ENCODE measurements around the gene SEMA3A. TPM values are rescaled to one million over a fixed set of nuclear protein-coding genes. Genes with fewer than 3 reads are reported as not detected.
A peak's percentile ranks its signal among the peaks of the same experiment; 100 is the strongest.
"Not testable (repeated sequence)": the region's sequence is repeated elsewhere in the genome, so short reads cannot be mapped to it uniquely, and the experiment has no call there.

The SEMA3A gene
- total and polyA plus RNA-seq, 2 experiments from 2014 or later = 24.5 to 48.4 TPM

- Histone ChIP-seq H3K79me2 (ENCODE audit: insufficient read depth) (peaks cover 6% of the 10 kb centered on the region; the same call in 1 of the 2 replicates), H3K36me3 (ENCODE audit: low read depth) (no peaks in the 10 kb centered on the region), H4K20me1 (ENCODE audit: insufficient read depth) (no peaks in the 10 kb centered on the region), H3F3A (ENCODE audit: insufficient read depth) (no peaks in the 10 kb centered on the region), H3K4me1 (ENCODE audit: insufficient read depth) (peaks cover 6% of the 10 kb centered on the region; the same call in 1 of the 2 replicates), H3K4me2 (ENCODE audit: unreplicated experiment) (no peak overlapping the region), H3K9me2 (ENCODE audit: insufficient read depth) (no peaks in the 10 kb centered on the region), H3K4me3 (no peak overlapping the region), H2AFZ (peak overlapping the region; percentile 22; the same call in 1 of the 2 replicates), H3K9ac (no peak overlapping the region), H3K27ac (no peak overlapping the region), H3K27me3 (replicated peaks; ENCODE audit: insufficient read depth) (no peaks in the 10 kb centered on the region), H3K9me3 (ENCODE audit: low read depth) (no peaks in the 10 kb centered on the region)
- TF ChIP-seq EZH2 (IDR thresholded peaks at IDR 0.05; ENCODE audit: insufficient read depth, poor library complexity, severe bottlenecking) (no peak), EZH2phosphoT487 (IDR thresholded peaks at IDR 0.05; ENCODE audit: insufficient read depth, low read depth) (no peak)
- no peak for DNase-seq
- WGBS, 2 experiments (ENCODE audit: low coverage in 1 of 2, low lambda C conversion rate in 2 of 2, missing lambda C conversion rate in 2 of 2) = 49 to 54% methylated on average over 6 of the region's 6 CpGs
- in situ Hi-C loops (cut with MboI) = no loop called here
These were observed 39.4 kb downstream of the SEMA3A start for GRCh38 chr7:84154991-84155781.

DNA sequence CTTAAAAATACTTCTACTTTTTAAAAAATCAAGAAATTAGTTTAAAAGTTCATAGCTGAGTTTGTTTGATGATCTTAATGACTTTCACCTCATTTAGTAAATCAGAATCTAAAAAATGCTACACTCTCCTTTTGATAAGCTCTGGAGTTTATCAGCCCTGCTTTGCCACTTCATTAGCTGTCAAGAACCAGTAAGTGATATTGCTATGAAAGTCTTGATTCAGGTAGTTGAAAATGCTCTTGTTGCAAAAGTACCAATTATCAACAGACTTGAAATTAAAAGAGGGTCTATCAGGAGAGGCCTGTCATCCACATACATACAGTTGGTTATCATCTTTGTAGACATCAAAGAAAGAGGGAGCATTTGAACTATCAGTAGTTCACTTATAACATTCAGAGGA is 41.6 kb downstream of the SEMA3A start:
- peaks cover 11% of the 10 kb centered on the region; the same call in 1 of the 2 replicates for H3K79me2 ChIP-seq (ENCODE audit: insufficient read depth)

DNA sequence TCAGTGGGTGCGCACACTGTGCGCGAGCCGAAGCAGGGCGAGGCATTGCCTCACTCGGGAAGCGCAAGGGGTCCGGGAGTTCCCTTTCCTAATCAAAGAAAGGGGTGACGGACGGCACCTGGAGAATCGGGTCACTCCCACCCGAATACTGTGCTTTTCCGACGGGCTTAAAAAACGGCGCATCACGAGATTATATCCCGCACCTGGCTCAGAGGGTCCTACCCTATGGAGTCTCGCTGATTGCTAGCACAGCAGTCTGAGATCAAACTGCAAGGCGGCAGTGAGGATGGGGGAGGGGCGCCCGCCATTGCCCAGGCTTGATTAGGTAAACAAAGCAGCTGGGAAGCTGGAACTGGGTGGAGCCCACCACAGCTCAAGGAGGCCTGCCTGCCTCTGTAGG is 44.2 kb downstream of the SEMA3A start:
- H2AFZ ChIP-seq; H3K27me3 ChIP-seq (replicated peaks; ENCODE audit: insufficient read depth); H3K4me1 ChIP-seq (ENCODE audit: insufficient read depth); H3K27ac ChIP-seq; H3K9me2 ChIP-seq (ENCODE audit: insufficient read depth); DNase-seq; H3F3A ChIP-seq (ENCODE audit: insufficient read depth); H3K9ac ChIP-seq; H3K4me2 ChIP-seq (ENCODE audit: unreplicated experiment); H3K4me3 ChIP-seq; H4K20me1 ChIP-seq (ENCODE audit: insufficient read depth); H3K9me3 ChIP-seq (ENCODE audit: low read depth); H3K36me3 ChIP-seq (ENCODE audit: low read depth); in situ Hi-C loops (cut with MboI): not testable (repeated sequence)
- WGBS, 2 experiments (ENCODE audit: low coverage in 1 of 2, low lambda C conversion rate in 2 of 2, missing lambda C conversion rate in 2 of 2) = 85 to 97% methylated on average over 8 to 22 of the region's 22 CpGs
- peaks cover 18% of the 10 kb centered on the region for H3K79me2 ChIP-seq (ENCODE audit: insufficient read depth)

More for the DNA sequence above, 41.6 kb downstream of the SEMA3A start:
- no peak for DNase-seq
- Histone ChIP-seq H3K27ac (no peak overlapping the region), H3K4me1 (ENCODE audit: insufficient read depth) (peaks cover 6% of the 10 kb centered on the region; the same call in 1 of the 2 replicates), H3K4me3 (no peak overlapping the region), H3K36me3 (ENCODE audit: low read depth) (no peaks in the 10 kb centered on the region), H3F3A (ENCODE audit: insufficient read depth) (no peaks in the 10 kb centered on the region), H3K27me3 (replicated peaks; ENCODE audit: insufficient read depth) (no peaks in the 10 kb centered on the region), H3K4me2 (ENCODE audit: unreplicated experiment) (no peak overlapping the region), H3K9ac (no peak overlapping the region), H4K20me1 (ENCODE audit: insufficient read depth) (no peaks in the 10 kb centered on the region), H3K9me3 (ENCODE audit: low read depth) (no peaks in the 10 kb centered on the region), H2AFZ (no peak overlapping the region), H3K9me2 (ENCODE audit: insufficient read depth) (no peaks in the 10 kb centered on the region)
- in situ Hi-C loops (cut with MboI) = no loop called here
- TF ChIP-seq EZH2phosphoT487 (IDR thresholded peaks at IDR 0.05; ENCODE audit: insufficient read depth, low read depth) = no peak
- TF ChIP-seq EZH2 (IDR thresholded peaks at IDR 0.05; ENCODE audit: insufficient read depth, poor library complexity, severe bottlenecking) = no peak

GRCh38 chr7:84149573-84149972 is 45.0 kb downstream of the SEMA3A start:
- no peak overlapping the region for H2AFZ ChIP-seq
- no peak for DNase-seq
- H3K27me3 ChIP-seq (replicated peaks; ENCODE audit: insufficient read depth) = no peaks in the 10 kb centered on the region
- H4K20me1 ChIP-seq (ENCODE audit: insufficient read depth) = no peaks in the 10 kb centered on the region
- H3K9me2 ChIP-seq (ENCODE audit: insufficient read depth) = no peaks in the 10 kb centered on the region
- TF ChIP-seq EZH2 (IDR thresholded peaks at IDR 0.05; ENCODE audit: insufficient read depth, poor library complexity, severe bottlenecking) = no peak
- no peak for TF ChIP-seq EZH2phosphoT487 (IDR thresholded peaks at IDR 0.05; ENCODE audit: insufficient read depth, low read depth)
- in situ Hi-C loops (cut with MboI) = no loop called here
- H3K4me3 ChIP-seq = no peak overlapping the region
- H3K4me1 ChIP-seq (ENCODE audit: insufficient read depth) = peaks cover 6% of the 10 kb centered on the region; the same call in 1 of the 2 replicates
- H3F3A ChIP-seq (ENCODE audit: insufficient read depth) = no peaks in the 10 kb centered on the region
- H3K4me2 ChIP-seq (ENCODE audit: unreplicated experiment) = no peak overlapping the region
- 38 to 39% methylated on average over 3 of the region's 3 CpGs for WGBS, 2 experiments (ENCODE audit: low coverage in 1 of 2, low lambda C conversion rate in 2 of 2, missing lambda C conversion rate in 2 of 2)
- no peak overlapping the region for H3K27ac ChIP-seq
- H3K79me2 ChIP-seq (ENCODE audit: insufficient read depth) = peaks cover 13% of the 10 kb centered on the region; the same call in 1 of the 2 replicates
- no peaks in the 10 kb centered on the region for H3K36me3 ChIP-seq (ENCODE audit: low read depth)
- H3K9me3 ChIP-seq (ENCODE audit: low read depth) = no peaks in the 10 kb centered on the region
- H3K9ac ChIP-seq = no peak overlapping the region

All from GM23248 (cell line).